GM12874 (cell line): ENCODE measurements around the gene STN1.

Source experiments
- TF ChIP-seq, protein P1 (sequence below): IDR thresholded peaks from 2 replicates; pipeline ENCODE4 v1.5.1; 2011; ENCODE audit warnings: low read depth, mild to moderate bottlenecking, control low read depth, low read length, moderate library complexity; ENCODE audit not compliant: insufficient read depth

The STN1 gene

DNA sequence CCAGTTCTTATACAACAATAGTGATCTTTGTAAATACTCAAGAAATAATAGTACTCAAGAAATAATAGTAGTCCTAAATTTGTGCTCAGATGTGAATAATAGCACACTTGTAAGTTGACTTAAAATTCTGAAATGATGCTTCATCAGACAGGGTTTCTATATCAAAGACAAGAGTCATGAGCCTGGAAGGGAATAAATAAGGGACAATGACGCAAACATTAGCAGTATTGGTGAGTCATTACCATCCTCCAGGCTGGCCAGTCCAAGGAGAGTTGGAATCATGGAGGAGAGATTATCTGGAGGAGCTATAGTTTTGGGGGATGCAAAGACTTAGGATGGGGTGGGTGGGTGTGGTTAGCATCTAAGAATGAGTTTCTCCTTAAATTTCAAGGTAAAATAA, 56.5 kb downstream of the STN1 start:
- TF ChIP-seq, protein P1, sequence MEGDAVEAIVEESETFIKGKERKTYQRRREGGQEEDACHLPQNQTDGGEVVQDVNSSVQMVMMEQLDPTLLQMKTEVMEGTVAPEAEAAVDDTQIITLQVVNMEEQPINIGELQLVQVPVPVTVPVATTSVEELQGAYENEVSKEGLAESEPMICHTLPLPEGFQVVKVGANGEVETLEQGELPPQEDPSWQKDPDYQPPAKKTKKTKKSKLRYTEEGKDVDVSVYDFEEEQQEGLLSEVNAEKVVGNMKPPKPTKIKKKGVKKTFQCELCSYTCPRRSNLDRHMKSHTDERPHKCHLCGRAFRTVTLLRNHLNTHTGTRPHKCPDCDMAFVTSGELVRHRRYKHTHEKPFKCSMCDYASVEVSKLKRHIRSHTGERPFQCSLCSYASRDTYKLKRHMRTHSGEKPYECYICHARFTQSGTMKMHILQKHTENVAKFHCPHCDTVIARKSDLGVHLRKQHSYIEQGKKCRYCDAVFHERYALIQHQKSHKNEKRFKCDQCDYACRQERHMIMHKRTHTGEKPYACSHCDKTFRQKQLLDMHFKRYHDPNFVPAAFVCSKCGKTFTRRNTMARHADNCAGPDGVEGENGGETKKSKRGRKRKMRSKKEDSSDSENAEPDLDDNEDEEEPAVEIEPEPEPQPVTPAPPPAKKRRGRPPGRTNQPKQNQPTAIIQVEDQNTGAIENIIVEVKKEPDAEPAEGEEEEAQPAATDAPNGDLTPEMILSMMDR: no peak

DNA sequence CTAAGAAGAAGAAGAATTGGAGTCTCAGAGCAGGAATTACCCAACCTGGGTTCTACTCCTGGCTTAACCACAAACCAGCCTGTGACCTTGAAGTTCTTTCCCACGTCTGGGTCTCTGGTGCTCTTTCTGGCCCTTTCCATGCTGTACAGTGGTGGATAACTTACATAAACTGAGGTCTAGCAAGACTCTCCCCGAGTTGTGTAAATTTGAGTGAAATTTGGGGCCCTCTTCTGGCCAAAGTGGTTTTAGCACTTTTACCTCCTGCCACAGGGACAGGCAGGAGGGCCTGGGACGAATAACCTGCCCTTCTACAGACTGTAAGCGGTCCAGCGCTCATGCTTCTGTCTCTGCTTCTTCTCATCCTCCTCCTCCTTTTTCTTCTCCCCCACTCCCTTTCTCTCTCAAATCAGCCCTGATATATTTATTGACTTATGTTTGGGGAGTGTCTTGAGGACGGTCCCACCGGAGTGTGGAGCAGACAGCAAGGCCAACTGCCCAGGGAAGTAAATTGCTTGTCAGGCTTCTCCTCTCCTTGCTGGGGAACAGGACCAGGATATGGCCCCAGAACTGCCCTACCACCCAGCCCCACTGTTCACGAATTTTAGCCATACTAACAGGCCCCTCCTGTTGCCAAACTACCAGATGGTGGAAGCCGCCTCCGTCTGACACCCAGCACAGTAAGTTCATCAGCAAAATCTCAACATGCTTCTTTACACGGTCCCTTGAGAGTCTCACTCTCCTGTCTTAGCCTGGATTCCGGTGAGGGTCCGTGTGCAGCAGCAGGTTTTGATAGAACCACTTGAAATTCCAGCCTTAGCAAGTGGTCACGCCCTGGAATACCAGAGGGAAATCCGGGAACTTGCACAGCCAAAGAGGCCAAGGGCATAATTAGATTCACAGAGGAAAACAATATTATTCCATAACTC, 58.6 kb downstream of the STN1 start:
- TF ChIP-seq, protein P1: peak; percentile 58

DNA sequence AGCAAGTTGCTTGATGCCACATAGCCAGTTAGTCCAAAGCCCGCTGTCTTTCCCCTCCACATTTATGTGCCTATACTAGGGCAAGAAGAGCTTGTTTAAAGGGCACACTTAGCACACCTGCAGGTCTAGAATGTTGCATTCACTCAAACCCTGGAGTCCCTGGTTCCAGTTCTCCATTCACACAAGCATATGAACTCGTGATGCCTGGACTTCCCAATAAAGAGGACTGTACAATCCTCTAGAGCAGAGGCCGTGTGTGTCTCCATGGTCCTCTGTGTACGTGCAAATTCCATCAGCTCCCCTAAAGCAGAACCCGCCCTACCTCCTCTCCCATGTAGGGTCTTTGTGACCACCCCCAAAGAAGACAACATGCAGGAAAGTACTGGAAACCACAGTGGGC, 59.6 kb downstream of the STN1 start:
- TF ChIP-seq, protein P1: no peak

DNA sequence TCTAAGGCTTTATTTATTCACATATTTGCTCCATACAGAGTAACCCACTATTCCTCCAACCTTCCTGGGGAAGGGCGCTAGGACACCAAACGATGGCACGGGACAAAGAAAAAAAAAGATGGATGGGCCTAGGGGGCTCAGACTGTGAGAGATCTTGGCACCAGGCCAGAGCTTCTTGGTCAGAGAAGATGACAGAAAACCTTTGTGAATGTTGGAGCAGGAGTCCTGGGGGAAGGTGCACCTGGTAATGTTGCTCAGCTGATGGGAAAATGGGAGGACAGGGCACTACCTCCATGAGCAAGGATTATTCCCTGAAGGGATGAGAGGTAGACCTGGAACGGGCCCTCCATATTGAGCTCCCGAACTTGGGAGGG, 61.2 kb downstream of the STN1 start:
- TF ChIP-seq, protein P1: no peak

DNA sequence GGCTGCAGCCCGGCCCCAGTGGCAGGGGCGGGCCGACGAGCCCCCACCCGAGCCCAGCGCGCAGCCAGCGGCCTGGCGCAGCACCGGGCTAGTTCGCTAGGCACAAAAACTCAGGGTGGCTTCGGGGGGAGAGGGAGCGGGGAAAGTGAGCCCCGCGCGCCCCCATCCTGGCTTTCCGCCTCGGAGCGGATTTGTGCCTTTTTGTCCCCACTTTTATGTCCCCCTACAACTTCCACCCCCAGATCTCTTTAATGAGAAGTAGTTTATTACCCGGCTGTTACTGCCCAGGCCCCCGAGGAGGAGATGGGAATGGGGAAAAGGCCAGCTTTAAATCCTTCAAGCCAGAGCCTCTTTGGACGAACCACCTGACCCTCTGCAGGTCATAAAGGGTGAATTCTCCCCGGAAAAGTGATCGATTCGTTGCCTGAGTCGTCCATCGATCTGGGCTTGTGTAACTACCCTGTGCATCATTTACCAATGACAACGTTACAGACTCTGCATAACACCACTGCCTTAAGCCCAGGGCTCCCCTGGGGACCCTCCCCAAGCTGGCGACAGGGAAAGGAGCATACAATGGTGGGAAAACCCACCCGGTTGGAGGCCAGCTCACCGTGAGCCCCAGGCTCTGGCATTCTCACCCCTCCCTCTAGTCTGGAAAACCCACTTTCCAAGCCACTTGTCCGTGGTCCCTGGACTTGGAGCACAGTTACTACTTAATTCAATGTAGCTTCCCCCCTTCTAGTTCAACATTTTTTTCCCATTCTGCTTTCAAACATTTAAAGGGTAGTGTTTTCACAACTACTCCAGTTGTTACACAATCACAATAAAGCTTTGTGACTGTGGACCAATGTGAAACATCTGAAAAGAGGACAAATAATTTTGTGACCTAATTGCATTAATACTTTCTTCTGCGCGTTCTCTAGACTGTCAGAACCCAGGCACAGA, 61.9 kb downstream of the STN1 start:
- TF ChIP-seq, protein P1: no peak

DNA sequence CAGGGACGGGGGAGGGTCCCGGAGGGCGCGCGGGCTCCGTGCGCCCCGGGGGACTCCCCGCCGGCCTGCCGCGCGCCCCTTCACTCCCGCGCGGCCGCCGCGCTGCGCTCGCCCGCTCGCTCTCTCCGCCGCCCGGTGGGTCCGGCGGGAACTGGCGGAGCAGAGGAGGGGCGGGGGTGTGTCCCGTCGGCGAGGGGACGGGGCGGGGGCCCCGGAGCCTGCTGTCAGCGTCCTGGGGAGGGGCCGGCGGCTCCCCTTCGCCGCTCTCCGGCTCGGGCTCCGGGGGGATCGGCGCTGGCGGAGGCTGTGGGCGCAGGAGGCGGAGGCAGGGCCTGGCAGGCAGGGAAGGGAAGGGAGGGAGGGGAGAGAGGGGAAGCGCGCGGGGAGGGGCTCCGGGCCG, 62.6 kb downstream of the STN1 start, which contains the start of gene SH3PXD2A:
SH3PXD2A (minus strand) TSS at position 153 of the 400 bp plus-strand sequence. CDS start 310 bp downstream, outside the sequence.
- TF ChIP-seq, protein P1: no peak
